Tibial artery (tissue), 4 donors: ENCODE results near the gene PALM2AKAP2.

Experiments used
- DNase-seq, 2 donors: peaks; one replicate each; pipeline ENCODE4 v3.0.0-alpha.2; 2019
- H3K27ac ChIP-seq, 2 donors: fragments of 200-600 bp; sonication (generic) in 1 of 2; 1 replicate in 1 of 2; 2 replicates in 1 of 2; pipeline ENCODE4 v1.5.1; 2018 to 2019; ENCODE audit warnings: mild to moderate bottlenecking in 1 of 2
- H3K27me3 ChIP-seq, 2 donors: fragments of 200-600 bp; sonication (generic) in 1 of 2; one replicate each; pipeline versions ENCODE4 v1.5.1 to v1.6.0; 2016 to 2019
- H3K36me3 ChIP-seq, 3 donors: fragments of 200-600 bp; sonication (generic) in 2 of 3; one replicate each; pipeline ENCODE4 v1.5.1; 2016 to 2019; ENCODE audit warnings: mild to moderate bottlenecking in 2 of 3
- H3K4me1 ChIP-seq, 4 donors: fragments of 200-600 bp; sonication (generic) in 2 of 4; 1 replicate in 3 of 4; 2 replicates in 1 of 4; pipeline ENCODE4 v1.5.1; 2016 to 2019
- H3K4me3 ChIP-seq, 2 donors: fragments of 200-600 bp; sonication (generic) in 1 of 2; 1 replicate in 1 of 2; 2 replicates in 1 of 2; pipeline ENCODE4 v1.5.1; 2018 to 2019; ENCODE audit warnings: mild to moderate bottlenecking in 2 of 2
- H3K9me3 ChIP-seq, 3 donors: fragments of 200-600 bp; sonication (generic) in 1 of 3; one replicate each; pipeline ENCODE4 v1.5.1; 2016 to 2019
- CTCF ChIP-seq, 2 experiments: fragments of 200-600 bp in 1 of 2; fragments of 450-650 bp in 1 of 2; IDR thresholded peaks; one replicate each; pipeline ENCODE4 v1.5.1; 2017 to 2019; ENCODE audit warnings: antibody characterized with exemption in 2 of 2, mild to moderate bottlenecking in 1 of 2, moderate library complexity in 1 of 2
- intact Hi-C: fragments of 100-400 bp; cut with DNase I; formaldehyde crosslinking; loops from one replicate; pipeline ENCODE4 v1.15.0; 2023; ENCODE audit warnings: low total_unique reads

The PALM2AKAP2 gene

GRCh38 chr9:109766351-109766750, 13.6 kb upstream of the PALM2AKAP2 start:
- no peak for DNase-seq
- intact Hi-C loops = no loop called here
- TF ChIP-seq CTCF (IDR thresholded peaks at IDR 0.05) = no peak
- Histone ChIP-seq H3K9me3 (no peaks in the 10 kb centered on the region), H3K27me3 (no peaks in the 10 kb centered on the region), H3K36me3 (no peaks in the 10 kb centered on the region), H3K4me1 (peaks cover 0 to 29% (median 17%) of the 10 kb centered on the region in 4 donors), H3K4me3 (no peak overlapping the region), H3K27ac (no peak overlapping the region)

- DNase-seq = no peak
- Histone ChIP-seq H3K4me1 (peaks cover 0 to 40% (median 26%) of the 10 kb centered on the region in 4 donors), H3K4me3 (no peak overlapping the region), H3K27me3 (no peaks in the 10 kb centered on the region), H3K9me3 (no peaks in the 10 kb centered on the region), H3K27ac (no peak overlapping the region), H3K36me3 (no peaks in the 10 kb centered on the region)
- TF ChIP-seq CTCF (IDR thresholded peaks at IDR 0.05) = no peak
- intact Hi-C loops = no loop called here
These were observed 12.6 kb upstream of the PALM2AKAP2 start for GRCh38 chr9:109767404-109767803.

- Histone ChIP-seq H3K4me1 (peaks cover 0 to 44% (median 27%) of the 10 kb centered on the region in 4 donors), H3K9me3 (no peaks in the 10 kb centered on the region), H3K36me3 (no peaks in the 10 kb centered on the region), H3K27me3 (no peaks in the 10 kb centered on the region), H3K4me3 (no peak overlapping the region), H3K27ac (no peak overlapping the region)
- intact Hi-C loops = no loop called here
- no peak for TF ChIP-seq CTCF (IDR thresholded peaks at IDR 0.05)
- no peak for DNase-seq
These were observed 12.2 kb upstream of the PALM2AKAP2 start for GRCh38 chr9:109767814-109768213.

- Histone ChIP-seq H3K27ac (no peak overlapping the region), H3K4me3 (no peak overlapping the region), H3K27me3 (no peaks in the 10 kb centered on the region), H3K36me3 (no peaks in the 10 kb centered on the region), H3K9me3 (no peaks in the 10 kb centered on the region), H3K4me1 (peaks cover 0 to 44% (median 27%) of the 10 kb centered on the region in 4 donors)
- TF ChIP-seq CTCF (IDR thresholded peaks at IDR 0.05) = no peak
- no peak for DNase-seq
- intact Hi-C loops = no loop called here
These were observed 10.7 kb upstream of the PALM2AKAP2 start for GRCh38 chr9:109769250-109769649.

- Histone ChIP-seq H3K27ac (no peak overlapping the region), H3K36me3 (no peaks in the 10 kb centered on the region), H3K4me3 (no peak overlapping the region), H3K4me1 (peaks cover 0 to 44% (median 27%) of the 10 kb centered on the region in 4 donors), H3K27me3 (no peaks in the 10 kb centered on the region), H3K9me3 (no peaks in the 10 kb centered on the region)
- intact Hi-C loops = no loop called here
- DNase-seq = no peak
- TF ChIP-seq CTCF (IDR thresholded peaks at IDR 0.05) = no peak
These were observed 9.9 kb upstream of the PALM2AKAP2 start for GRCh38 chr9:109770101-109770500.

GRCh38 chr9:109771087-109771486, 8.9 kb upstream of the PALM2AKAP2 start:
- no peak for DNase-seq
- H3K9me3 ChIP-seq = no peaks in the 10 kb centered on the region
- no peak overlapping the region for H3K27ac ChIP-seq

More at GRCh38 chr9:109771087-109771486, 8.9 kb upstream of the PALM2AKAP2 start:
- TF ChIP-seq CTCF (IDR thresholded peaks at IDR 0.05) = no peak
- intact Hi-C loops = no loop called here
- Histone ChIP-seq H3K36me3 (no peaks in the 10 kb centered on the region), H3K4me1 (peaks cover 0 to 44% (median 27%) of the 10 kb centered on the region in 4 donors), H3K4me3 (no peak overlapping the region), H3K27me3 (no peaks in the 10 kb centered on the region)
